H1 (cell line): ENCODE data around the gene RIF1. TPM values are rescaled to one million over a fixed set of nuclear protein-coding genes. Genes with fewer than 3 reads are reported as not detected.

ENCODE experiments used
- CTCF ChIA-PET: fragments of 300-600 bp; sonication (Branson Sonifier 250); formaldehyde crosslinking; loops from one replicate; lab custom pipeline; 2021; ENCODE audit not compliant: partially characterized antibody; lab: Charles Lee
- POLR2A ChIA-PET: fragments of 300-600 bp; sonication (Branson Sonifier 250); formaldehyde crosslinking; loops from one replicate; lab custom pipeline; 2021; ENCODE audit warnings: inconsistent platforms; ENCODE audit not compliant: partially characterized antibody; lab: Charles Lee
- DNase-seq, 2 experiments: peaks; one replicate each; pipeline versions ENCODE4 v3.0.0 to v3.0.0-alpha.2; 2010 to 2022; ENCODE audit warnings: low spot score in 2 of 2, low read depth in 1 of 2, mixed read lengths in 1 of 2
- FAIRE-seq: peaks from 2 replicates; lab custom pipeline; 2011; peaks lifted over from hg19 to GRCh38; lab: Jason Lieb, UNC
- H2AFZ ChIP-seq: 2 replicates; pipeline ENCODE4 v1.8.1; 2012; ENCODE audit warnings: low read length, inconsistent platforms
- H2AK5ac ChIP-seq: 2 replicates; pipeline ENCODE4 v1.6.1; 2013; ENCODE audit warnings: low read depth, low read length
- H2BK120ac ChIP-seq: replicated peaks from 2 replicates; pipeline ENCODE3; 2013; ENCODE audit warnings: low read depth, low read length, inconsistent platforms
- H2BK12ac ChIP-seq: 2 replicates; pipeline ENCODE4 v1.6.1; 2013; ENCODE audit warnings: low read depth, low read length
- H2BK15ac ChIP-seq: 2 replicates; pipeline ENCODE4 v1.6.1; 2013; ENCODE audit warnings: low read length
- H2BK20ac ChIP-seq: 2 replicates; pipeline ENCODE4 v1.6.1; 2013; ENCODE audit warnings: low read length
- H2BK5ac ChIP-seq: 2 replicates; pipeline ENCODE4 v1.6.1; 2013; ENCODE audit warnings: low read depth, low read length
- H3K14ac ChIP-seq: 2 replicates; pipeline ENCODE4 v1.6.1; 2013; ENCODE audit warnings: inconsistent platforms; ENCODE audit not compliant: insufficient read length
- H3K18ac ChIP-seq: 2 replicates; pipeline ENCODE4 v1.6.1; 2013; ENCODE audit warnings: low read length; ENCODE audit errors: extremely low read depth
- H3K23ac ChIP-seq: 2 replicates; pipeline ENCODE4 v1.6.1; 2013; ENCODE audit warnings: inconsistent platforms; ENCODE audit not compliant: insufficient read length
- H3K23me2 ChIP-seq: 2 replicates; pipeline ENCODE4 v1.6.1; 2013; ENCODE audit warnings: low read depth, low read length
- H3K27ac ChIP-seq: 2 replicates; pipeline ENCODE4 v1.6.1; 2011; ENCODE audit warnings: low read depth, low read length, inconsistent platforms
- H3K27me3 ChIP-seq, 4 experiments: replicated peaks in 1 of 4; 1 replicate in 1 of 4; 2 replicates in 3 of 4; pipeline versions ENCODE4 v1.6.1 to v1.8.1; 2011 to 2013; ENCODE audit warnings: low read length in 3 of 4, mild to moderate bottlenecking in 3 of 4, inconsistent platforms in 2 of 4, mixed read lengths in 2 of 4, moderate library complexity in 1 of 4; ENCODE audit not compliant: control insufficient read depth in 3 of 4, insufficient read depth in 3 of 4; ENCODE audit errors: extremely low read depth in 1 of 4
- H3K36me3 ChIP-seq, 4 experiments: 2 replicates each; pipeline versions ENCODE4 v1.6.1 to v1.8.1; 2011 to 2013; ENCODE audit warnings: mild to moderate bottlenecking in 4 of 4, low read length in 3 of 4, moderate library complexity in 2 of 4, control low read depth in 1 of 4, inconsistent platforms in 1 of 4; ENCODE audit not compliant: insufficient read depth in 4 of 4, control insufficient read depth in 2 of 4
- H3K4ac ChIP-seq: replicated peaks from 2 replicates; pipeline ENCODE3; 2013; ENCODE audit warnings: low read length, low read depth, mixed read lengths, inconsistent platforms; ENCODE audit not compliant: insufficient read length
- H3K4me1 ChIP-seq, 4 experiments: replicated peaks in 1 of 4; 1 replicate in 1 of 4; 2 replicates in 3 of 4; pipeline versions ENCODE4 v1.6.1 to v1.8.1; 2011 to 2013; ENCODE audit warnings: low read length in 3 of 4, inconsistent platforms in 2 of 4, mixed read lengths in 1 of 4; ENCODE audit not compliant: insufficient read depth in 4 of 4, control insufficient read depth in 3 of 4
- H3K4me2 ChIP-seq, 2 experiments: 2 replicates each; pipeline versions ENCODE4 v1.6.1 to v1.8.1; 2011 to 2013; ENCODE audit warnings: low read depth in 2 of 2, low read length in 2 of 2, control low read depth in 1 of 2, inconsistent platforms in 1 of 2, mild to moderate bottlenecking in 1 of 2; ENCODE audit not compliant: insufficient read depth in 1 of 2
- H3K4me3 ChIP-seq, 4 experiments: fragments of 200-600, 300-600 bp in 1 of 4; sonication (generic), shearing (Covaris generic), sonication (Bioruptor Twin) in 1 of 4; 2 replicates each; pipeline versions ENCODE4 v1.5.1 to v1.8.1; 2011 to 2016; ENCODE audit warnings: low read length in 4 of 4, low read depth in 3 of 4, control low read depth in 2 of 4, inconsistent platforms in 2 of 4, mild to moderate bottlenecking in 2 of 4, mixed read lengths in 1 of 4, moderate library complexity in 1 of 4; ENCODE audit not compliant: insufficient read depth in 2 of 4; ENCODE audit errors: extremely low read depth in 1 of 4
- H3K56ac ChIP-seq: replicated peaks from 2 replicates; pipeline ENCODE3; 2013; ENCODE audit warnings: low read depth, mild to moderate bottlenecking, mixed read lengths, low read length, inconsistent platforms; ENCODE audit not compliant: insufficient read length
- H3K79me1 ChIP-seq: 2 replicates; pipeline ENCODE4 v1.6.1; 2013; ENCODE audit warnings: low read depth, low read length, control low read depth
- H3K79me2 ChIP-seq, 2 experiments: 2 replicates each; pipeline versions ENCODE4 v1.6.1 to v1.8.1; 2012 to 2013; ENCODE audit warnings: low read length in 2 of 2, mild to moderate bottlenecking in 2 of 2, inconsistent platforms in 1 of 2; ENCODE audit not compliant: insufficient read depth in 2 of 2, control insufficient read depth in 1 of 2
- H3K9ac ChIP-seq, 4 experiments: replicated peaks in 1 of 4; 1 replicate in 1 of 4; 2 replicates in 3 of 4; pipeline versions ENCODE4 v1.6.1 to v1.8.1; 2011 to 2013; ENCODE audit warnings: low read depth in 3 of 4, low read length in 3 of 4, control low read depth in 2 of 4, mild to moderate bottlenecking in 2 of 4, moderate library complexity in 2 of 4, inconsistent platforms in 1 of 4; ENCODE audit errors: extremely low read depth in 1 of 4
- H3K9me3 ChIP-seq, 2 experiments: 2 replicates each; pipeline versions ENCODE4 v1.6.1 to v1.8.1; 2012 to 2013; ENCODE audit warnings: mild to moderate bottlenecking in 2 of 2, moderate library complexity in 2 of 2, control low read depth in 1 of 2, inconsistent platforms in 1 of 2, low read depth in 1 of 2, low read length in 1 of 2, mixed read lengths in 1 of 2; ENCODE audit not compliant: insufficient read depth in 2 of 2
- H4K20me1 ChIP-seq, 2 experiments: replicated peaks in 1 of 2; 2 replicates each; pipeline versions ENCODE3 to v1.8.1; 2011 to 2013; ENCODE audit warnings: inconsistent platforms in 2 of 2, low read length in 2 of 2, mild to moderate bottlenecking in 1 of 2; ENCODE audit not compliant: insufficient read depth in 2 of 2, control insufficient read depth in 1 of 2
- H4K5ac ChIP-seq: 2 replicates; pipeline ENCODE4 v1.6.1; 2013; ENCODE audit warnings: low read length, low read depth, mixed read lengths, inconsistent platforms; ENCODE audit not compliant: insufficient read length
- H4K8ac ChIP-seq: 2 replicates; pipeline ENCODE4 v1.8.0; 2013; ENCODE audit warnings: mild to moderate bottlenecking, moderate library complexity, low read length, inconsistent platforms; ENCODE audit not compliant: insufficient read depth; ENCODE audit errors: extremely low read depth
- H4K91ac ChIP-seq: replicated peaks from 2 replicates; pipeline ENCODE3; 2013; ENCODE audit warnings: low read length, mixed read lengths, inconsistent platforms; ENCODE audit not compliant: insufficient read length
- BACH1 ChIP-seq: IDR thresholded peaks from 2 replicates; pipeline ENCODE4 v1.6.1; 2012; ENCODE audit warnings: low read length, improper control_type of control experiment
- BRCA1 ChIP-seq: IDR thresholded peaks from 2 replicates; pipeline ENCODE4 v1.6.1; 2012; ENCODE audit warnings: low read depth, low read length, improper control_type of control experiment
- CBX5 ChIP-seq: fragments of 300-800, 300-1000 bp; sonication (generic); IDR thresholded peaks from 2 replicates; pipeline ENCODE4 v1.7.1; 2016; ENCODE audit warnings: antibody characterized with exemption, low read length, low read depth
- CHD2 ChIP-seq: IDR thresholded peaks from 2 replicates; pipeline ENCODE4 v1.6.1; 2012; ENCODE audit warnings: low read length, improper control_type of control experiment
- CREB1 ChIP-seq: IDR thresholded peaks from 2 replicates; pipeline ENCODE4 v1.6.1; 2012; ENCODE audit warnings: inconsistent platforms
- EGR1 ChIP-seq: IDR thresholded peaks from 2 replicates; pipeline ENCODE4 v1.6.1; 2011; ENCODE audit warnings: low read depth, low read length, borderline replicate concordance
- KDM4A ChIP-seq: IDR thresholded peaks from one replicate; pipeline ENCODE4 v1.7.1; 2012; ENCODE audit warnings: low read depth, mild to moderate bottlenecking, moderate library complexity, low read length, inconsistent platforms; ENCODE audit not compliant: severe bottlenecking
- KDM5A ChIP-seq: fragments of 200-600 bp; IDR thresholded peaks from 2 replicates; pipeline ENCODE4 v1.7.1; 2012; ENCODE audit warnings: mild to moderate bottlenecking, low read length, inconsistent platforms, mixed read lengths
- MAX ChIP-seq: IDR thresholded peaks from 2 replicates; pipeline ENCODE4 v1.6.1; 2012; ENCODE audit warnings: inconsistent platforms
- POLR2A ChIP-seq, 2 experiments: IDR thresholded peaks; 1 replicate in 1 of 2; 2 replicates in 1 of 2; pipeline ENCODE4 v1.6.1; 2011; ENCODE audit warnings: low read depth in 2 of 2, low read length in 2 of 2, mild to moderate bottlenecking in 2 of 2; ENCODE audit errors: control extremely low read depth in 1 of 2
- RAD21 ChIP-seq, 2 experiments: IDR thresholded peaks in 1 of 2; conservative IDR thresholded peaks in 1 of 2; 2 replicates each; pipeline ENCODE4 v1.6.1; 2011; ENCODE audit warnings: low read depth in 2 of 2, low read length in 2 of 2, improper control_type of control experiment in 1 of 2, inconsistent platforms in 1 of 2, mild to moderate bottlenecking in 1 of 2, moderate library complexity in 1 of 2
- SIN3A ChIP-seq, 2 experiments: IDR thresholded peaks in 1 of 2; conservative IDR thresholded peaks in 1 of 2; 2 replicates each; pipeline ENCODE4 v1.6.1; 2011 to 2012; ENCODE audit warnings: low read length in 2 of 2, improper control_type of control experiment in 1 of 2, low read depth in 1 of 2, mild to moderate bottlenecking in 1 of 2
- SIRT6 ChIP-seq: IDR thresholded peaks from one replicate; pipeline ENCODE4 v1.7.1; 2012; ENCODE audit warnings: low read length, inconsistent platforms
- SP2 ChIP-seq: IDR thresholded peaks from 2 replicates; pipeline ENCODE4 v1.6.1; 2012; ENCODE audit warnings: mild to moderate bottlenecking, low read length, inconsistent platforms
- SRF ChIP-seq: IDR thresholded peaks from 2 replicates; pipeline ENCODE4 v1.6.1; 2011; ENCODE audit warnings: mild to moderate bottlenecking, low read depth, low read length, moderate library complexity
- TAF7 ChIP-seq: optimal IDR thresholded peaks from 2 replicates; pipeline ENCODE3; 2011; ENCODE audit warnings: low read depth, mild to moderate bottlenecking, inconsistent platforms, low read length, moderate library complexity, borderline replicate concordance
- WGBS, 2 experiments: shearing (Covaris generic) in 1 of 2; methylation state at CpG; one replicate each; pipeline versions ENCODE4 v1.1.6 to v1.1.7; 2013 to 2015; ENCODE audit warnings: low lambda C conversion rate in 2 of 2, mixed read lengths in 2 of 2, inconsistent platforms in 1 of 2, low coverage in 1 of 2, missing lambda C conversion rate in 1 of 2; ENCODE audit not compliant: insufficient replicate concordance in 2 of 2, insufficient coverage in 1 of 2, insufficient read length in 1 of 2; ENCODE audit errors: extremely low coverage in 1 of 2, missing lambda C conversion rate in 1 of 2; 5-methylcytosine and 5-hydroxymethylcytosine counted together
- polyA plus RNA-seq, 7 experiments: library from polyadenylated mRNA; depleted of rRNA in 3 of 7; stranded (reverse) in 5 of 7; unstranded in 2 of 7; fragments of >200 nt in 5 of 7; fragments of 200-250 nt in 2 of 7; gene quantifications; 1 replicate in 5 of 7; 2 replicates in 1 of 7; 4 replicates in 1 of 7; pipeline versions ENCODE4 v1.2.1 to v1.2.3, GENCODE V29; 2011 to 2013; ENCODE audit warnings: missing spikeins in 2 of 7, mixed read lengths in 2 of 7
- total RNA-seq: library from RNA; stranded (reverse); fragmentation: NEBNext Ultra II Directional; extraction: Animal tissue kit (Norgen Biotek cat#: 25700); gene quantifications from 2 replicates; pipeline ENCODE4 v1.2.1, GENCODE V29; 2021

The RIF1 gene
- total and polyA plus RNA-seq, 2 of the 8 experiments (the other 6 are each of a cell fraction or from before 2014, with no cell fraction given): 9.5 to 104 TPM

- Histone ChIP-seq H2AK5ac (no peak overlapping the region), H3K4me2 (no peak overlapping the region), H3K27ac (no peak overlapping the region), H3K36me3 (no peaks in the 10 kb centered on the region; a peak in 1 of 8 replicates), H3K9me3 (peaks cover 0 to 2% of the 10 kb centered on the region in 2 experiments; a peak in 1 of 4 replicates), H4K8ac (no peak overlapping the region), H3K4me3 (no peak overlapping the region), H2BK20ac (no peak overlapping the region), H4K20me1 (no peaks in the 10 kb centered on the region), H3K79me2 (no peaks in the 10 kb centered on the region), H3K4ac (no peak overlapping the region), H3K14ac (no peak overlapping the region), H2BK5ac (no peak overlapping the region), H3K79me1 (no peaks in the 10 kb centered on the region), H3K27me3 (no peaks in the 10 kb centered on the region), H2BK15ac (no peak overlapping the region), H2AFZ (no peak overlapping the region), H3K23me2 (no peaks in the 10 kb centered on the region), H4K5ac (no peak overlapping the region), H3K4me1 (no peaks in the 10 kb centered on the region), H2BK12ac (no peak overlapping the region), H3K18ac (no peak overlapping the region), H2BK120ac (no peak overlapping the region), H3K56ac (no peak overlapping the region), H3K23ac (no peak overlapping the region), H3K9ac (no peak overlapping the region), H4K91ac (no peak overlapping the region)
- FAIRE-seq: no peak
- CTCF ChIA-PET: no interaction called here
- no peak for DNase-seq
- 90% methylated on average over 2 of the region's 2 CpGs; no CpG with 5 or more reads in 1 of the 2 experiments for WGBS, 2 experiments
- POLR2A ChIA-PET: no interaction called here
- TF ChIP-seq CREB1 (no peak), TAF7 (no peak), KDM4A (no peak), SRF (no peak), BACH1 (no peak), KDM5A (no peak), BRCA1 (no peak), MAX (no peak), CBX5 (no peak), RAD21 (IDR thresholded peaks at IDR 0.05 in 1 of 2, conservative IDR thresholded peaks at IDR 0.05 in 1 of 2; ENCODE audit: low read depth in 2 of 2, low read length in 2 of 2) (no peak), SIRT6 (no peak), SP2 (no peak), EGR1 (no peak), SIN3A (conservative IDR thresholded peaks at IDR 0.05 in 1 of 2, IDR thresholded peaks at IDR 0.05 in 1 of 2; ENCODE audit: low read depth in 1 of 2, low read length in 2 of 2) (no peak), CHD2 (no peak), POLR2A (IDR thresholded peaks at IDR 0.05; ENCODE audit: control extremely low read depth in 1 of 2, low read depth in 2 of 2, low read length in 2 of 2) (no peak)
These were observed 42.1 kb upstream of the RIF1 start for GRCh38 chr2:151367571-151367970.
